GM19463 (cell line): ENCODE data around the gene KRTAP5-7.

Experiments used
- ATAC-seq: cut with Tn5 transposase; IDR thresholded peaks from one replicate; pipeline ENCODE4 v1.9.1; 2021; ENCODE audit warnings: mild to moderate bottlenecking, moderate library complexity; ENCODE audit not compliant: unreplicated experiment

KRTAP5-7 gene

GRCh38 chr11:71495286-71496230 is 31.5 kb upstream of the KRTAP5-7 start:
- ATAC-seq: no peak

- no peak for ATAC-seq
Observed at GRCh38 chr11:71496421-71496820, 30.6 kb upstream of the KRTAP5-7 start.

- no peak for ATAC-seq
Observed at GRCh38 chr11:71498091-71498490, 29.0 kb upstream of the KRTAP5-7 start.

- no peak for ATAC-seq
Observed at GRCh38 chr11:71499125-71499524, 27.9 kb upstream of the KRTAP5-7 start.

- ATAC-seq: no peak
Observed at GRCh38 chr11:71499546-71499945, 27.5 kb upstream of the KRTAP5-7 start.

GRCh38 chr11:71500601-71501021 is 26.5 kb upstream of the KRTAP5-7 start:
- no peak for ATAC-seq

GRCh38 chr11:71501071-71501985 is 25.7 kb upstream of the KRTAP5-7 start:
- ATAC-seq: no peak

- no peak for ATAC-seq
Observed at GRCh38 chr11:71502026-71502425, 25.0 kb upstream of the KRTAP5-7 start.

GRCh38 chr11:71502871-71503435 is 24.1 kb upstream of the KRTAP5-7 start:
- no peak for ATAC-seq

GRCh38 chr11:71504531-71504930 is 22.5 kb upstream of the KRTAP5-7 start:
- ATAC-seq: no peak

- ATAC-seq: no peak
Observed at GRCh38 chr11:71505001-71505400, 22.1 kb upstream of the KRTAP5-7 start.

- no peak for ATAC-seq
Observed at GRCh38 chr11:71505781-71506180, 21.3 kb upstream of the KRTAP5-7 start.

GRCh38 chr11:71507102-71507501 is 20.0 kb upstream of the KRTAP5-7 start:
- no peak for ATAC-seq

GRCh38 chr11:71518506-71519471 is 8.3 kb upstream of the KRTAP5-7 start:
- no peak for ATAC-seq

- ATAC-seq: no peak
Observed at GRCh38 chr11:71519546-71519945, 7.5 kb upstream of the KRTAP5-7 start.

- ATAC-seq: no peak
Observed at GRCh38 chr11:71525188-71525937, 1.7 kb upstream of the KRTAP5-7 start.

GRCh38 chr11:71525938-71526495 is 1.1 kb upstream of the KRTAP5-7 start:
- no peak for ATAC-seq

- no peak for ATAC-seq
Observed at GRCh38 chr11:71527576-71528210, 626 bp downstream of the KRTAP5-7 start.

GRCh38 chr11:71530602-71531001 is 3.5 kb downstream of the KRTAP5-7 start:
- ATAC-seq: no peak
